HG03095 (cell line): ENCODE measurements around the gene CDKAL1.
"Not testable (repeated sequence)": the region's sequence is repeated elsewhere in the genome, so short reads cannot be mapped to it uniquely, and the experiment has no call there.

Experiments
- ATAC-seq: cut with Tn5 transposase; IDR thresholded peaks from one replicate; pipeline ENCODE4 v1.9.1; 2021; ENCODE audit warnings: moderate library complexity; ENCODE audit not compliant: unreplicated experiment

CDKAL1 gene

GRCh38 chr6:20589266-20589665 is 55.0 kb downstream of the CDKAL1 start:
- no peak for ATAC-seq

GRCh38 chr6:20590476-20590875 is 56.2 kb downstream of the CDKAL1 start:
- ATAC-seq = not testable (repeated sequence)

GRCh38 chr6:20594299-20594853 is 60.1 kb downstream of the CDKAL1 start:
- not testable (repeated sequence) for ATAC-seq

GRCh38 chr6:20599302-20600051 is 65.2 kb downstream of the CDKAL1 start:
- ATAC-seq = no peak

- no peak for ATAC-seq
Measured at GRCh38 chr6:20600831-20601230, 66.6 kb downstream of the CDKAL1 start.

DNA sequence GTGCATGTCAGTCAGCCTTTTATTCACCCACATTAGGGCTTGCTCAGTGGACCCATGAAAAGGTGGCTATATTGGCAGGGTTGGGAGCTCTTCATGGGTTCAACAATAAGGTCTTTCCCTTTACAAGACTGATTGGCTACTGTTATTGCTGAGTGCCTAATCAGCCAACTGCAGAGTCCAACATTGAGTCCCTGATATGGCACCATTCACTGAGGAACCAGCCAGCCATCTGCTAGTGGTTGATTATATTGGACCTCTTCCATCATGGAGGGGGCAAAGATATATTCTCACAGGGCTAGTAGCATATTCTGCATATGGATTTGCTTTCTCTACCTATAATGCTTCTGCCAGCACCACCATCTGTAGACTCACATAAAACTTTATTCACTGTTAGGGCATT is 69.9 kb downstream of the CDKAL1 start:
- no peak for ATAC-seq

GRCh38 chr6:20605061-20605460 is 70.8 kb downstream of the CDKAL1 start:
- no peak for ATAC-seq

DNA sequence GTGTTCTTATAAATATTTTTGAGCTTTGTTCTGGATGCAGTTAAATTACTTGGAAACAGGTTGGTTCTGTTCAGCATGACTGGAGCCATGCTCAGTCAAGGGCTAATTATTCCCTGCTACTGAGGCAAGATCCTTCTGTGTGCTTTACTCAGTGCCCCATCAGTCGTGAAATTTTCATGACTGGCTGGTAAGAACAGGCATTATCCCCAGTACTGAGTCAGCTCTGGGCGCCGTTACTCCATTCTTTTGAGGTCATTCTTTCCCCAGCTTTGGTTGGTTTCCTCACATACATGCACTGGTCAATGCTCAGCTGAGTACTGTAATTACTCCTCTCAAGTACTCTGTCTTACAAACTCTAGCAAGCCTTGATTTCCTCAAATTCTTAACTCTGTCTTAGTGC is 71.3 kb downstream of the CDKAL1 start:
- no peak for ATAC-seq

GRCh38 chr6:20606831-20607230 is 72.6 kb downstream of the CDKAL1 start:
- ATAC-seq = no peak

GRCh38 chr6:20608356-20608755 is 74.1 kb downstream of the CDKAL1 start:
- no peak for ATAC-seq

DNA sequence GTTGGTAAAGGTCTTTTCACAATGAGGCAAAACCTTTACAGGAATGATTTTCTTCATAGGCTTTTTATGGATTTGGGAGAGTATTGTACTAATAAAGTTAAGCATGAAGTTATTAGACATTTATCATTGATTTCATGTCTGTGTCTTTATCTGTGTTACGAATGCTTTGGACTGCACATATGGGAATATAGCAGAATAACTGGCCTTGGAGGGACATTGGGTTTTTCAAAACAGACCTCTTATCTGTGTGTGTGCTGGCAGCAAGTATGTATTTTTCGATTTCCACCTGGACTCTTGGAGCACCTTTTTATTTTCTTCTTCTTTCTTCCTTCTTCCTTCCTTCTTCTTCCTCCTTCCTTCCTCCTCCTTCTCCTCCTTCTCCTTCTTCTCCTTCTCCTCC is 74.6 kb downstream of the CDKAL1 start:
- ATAC-seq = no peak

GRCh38 chr6:20609924-20610323 is 75.7 kb downstream of the CDKAL1 start:
- ATAC-seq = not testable (repeated sequence)

- no peak for ATAC-seq
Measured at GRCh38 chr6:20610636-20611370, 76.5 kb downstream of the CDKAL1 start.

DNA sequence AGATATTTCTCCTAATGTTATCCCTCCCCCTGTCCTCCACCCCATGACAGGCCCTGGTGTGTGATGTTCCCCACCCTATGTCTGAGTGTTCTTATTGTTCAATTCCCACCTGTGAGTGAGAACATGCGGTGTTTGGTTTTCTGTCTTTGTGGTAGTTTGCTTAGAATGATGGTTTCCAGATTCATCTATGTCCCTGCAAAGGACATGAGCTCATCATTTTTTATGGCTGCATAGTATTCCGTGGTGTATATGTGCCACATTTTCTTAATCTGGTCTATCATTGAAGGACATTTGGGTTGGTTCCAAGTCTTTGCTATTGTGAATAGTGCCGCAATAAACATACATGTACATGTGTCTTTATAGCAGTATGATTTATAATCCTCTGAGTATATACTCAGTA is 83.3 kb downstream of the CDKAL1 start:
- not testable (repeated sequence) for ATAC-seq

- ATAC-seq = no peak
Measured at GRCh38 chr6:20620043-20620442, 85.8 kb downstream of the CDKAL1 start.

GRCh38 chr6:20623761-20624160 is 89.5 kb downstream of the CDKAL1 start:
- ATAC-seq = no peak

DNA sequence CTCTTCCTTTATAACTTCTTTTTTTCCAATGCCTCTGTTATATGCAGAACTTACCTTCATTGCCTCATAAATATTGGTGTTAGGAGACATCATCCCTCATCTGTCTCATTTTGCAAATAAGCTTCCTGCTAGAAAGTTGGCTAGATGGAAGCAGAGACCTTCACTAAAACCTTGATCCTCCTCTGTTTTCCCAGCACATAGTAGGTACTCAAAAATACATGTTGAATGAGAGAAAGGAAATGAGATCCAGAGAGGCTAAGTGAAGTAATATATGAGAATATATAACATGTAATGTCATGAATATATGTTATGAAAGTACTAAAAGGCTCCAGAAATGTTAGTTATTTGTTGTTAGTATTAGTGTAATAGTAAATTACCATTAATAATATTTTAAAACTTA is 91.9 kb downstream of the CDKAL1 start:
- no peak for ATAC-seq

GRCh38 chr6:20629509-20629908 is 95.3 kb downstream of the CDKAL1 start:
- no peak for ATAC-seq

- no peak for ATAC-seq
Measured at GRCh38 chr6:20630136-20630535, 95.9 kb downstream of the CDKAL1 start.

DNA sequence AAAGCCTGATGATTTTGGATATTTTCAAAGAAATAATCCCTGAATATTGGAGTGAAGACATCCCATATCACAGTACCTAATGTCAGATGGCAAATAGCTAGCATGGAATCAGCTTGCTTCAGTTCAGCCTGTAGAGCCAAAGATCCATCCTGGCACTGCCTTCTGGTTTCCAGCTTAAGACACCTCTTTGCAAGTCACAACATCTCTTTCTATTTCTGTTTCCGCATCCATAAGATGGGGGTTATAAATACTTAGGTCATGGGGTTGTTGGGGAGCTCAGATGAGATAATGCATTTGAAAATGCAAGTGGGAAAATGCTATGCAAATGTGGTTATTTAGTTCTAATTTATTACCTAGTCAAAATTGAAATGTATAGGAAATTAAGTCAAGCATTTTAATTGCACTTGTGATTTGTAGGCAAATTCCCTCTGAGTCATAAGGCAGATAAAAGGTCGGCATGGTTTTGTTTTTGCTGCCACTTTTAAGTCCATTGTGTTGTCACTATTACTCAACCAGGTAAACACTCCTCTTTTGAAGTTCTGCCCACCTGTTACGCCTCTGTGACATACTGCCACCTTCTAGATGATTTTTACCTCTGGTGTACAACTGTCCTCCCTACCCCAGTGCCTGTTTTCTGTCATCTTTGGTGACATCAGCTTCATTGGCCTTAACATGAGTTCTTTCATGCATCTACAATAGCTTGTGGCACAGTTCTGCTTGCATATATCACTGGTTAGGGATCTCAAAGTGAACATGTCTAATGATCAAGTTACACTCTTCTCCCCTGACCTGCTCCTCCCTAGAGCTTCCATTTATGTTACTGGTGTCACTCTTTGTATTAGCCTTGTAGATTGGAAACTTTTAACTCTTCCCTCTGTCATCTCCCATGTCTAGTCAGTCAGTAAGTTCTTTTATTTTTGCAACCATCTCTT is 96.6 kb downstream of the CDKAL1 start:
- no peak for ATAC-seq

- no peak for ATAC-seq
Measured at GRCh38 chr6:20631549-20631924, 97.3 kb downstream of the CDKAL1 start.
